Activated CD4-positive, alpha-beta T cell treated with anti-CD3 and anti-CD28 coated beads, Interleukin-2, amount 50 U/mL, for 24 hours (primary cell): ENCODE results near the gene FBRSL1.

Experiments used
- DNase-seq, 2 donors: peaks; one replicate each; pipeline ENCODE4 v3.0.0-alpha.2; 2020; ENCODE audit warnings: low read depth in 1 of 2, low spot score in 1 of 2

FBRSL1 gene

GRCh38 chr12:132483208-132483607 is 6.7 kb upstream of the FBRSL1 start:
- no peak for DNase-seq

GRCh38 chr12:132483612-132484011 is 6.3 kb upstream of the FBRSL1 start:
- no peak for DNase-seq

- DNase-seq = no peak
These were observed 5.6 kb upstream of the FBRSL1 start for GRCh38 chr12:132484183-132484890.

- no peak for DNase-seq
These were observed 5.0 kb upstream of the FBRSL1 start for GRCh38 chr12:132484891-132485441.

- DNase-seq = no peak
These were observed 4.3 kb upstream of the FBRSL1 start for GRCh38 chr12:132485619-132486018.

GRCh38 chr12:132486168-132486567 is 3.8 kb upstream of the FBRSL1 start:
- no peak for DNase-seq

GRCh38 chr12:132486576-132486975 is 3.4 kb upstream of the FBRSL1 start:
- DNase-seq = no peak

- DNase-seq = no peak
These were observed 2.6 kb upstream of the FBRSL1 start for GRCh38 chr12:132487311-132487741.

GRCh38 chr12:132488127-132489077 is 1.5 kb upstream of the FBRSL1 start:
- DNase-seq = no peak

- DNase-seq = peak in 1 of 2 donors; percentile 29
These were observed 811 bp upstream of the FBRSL1 start for GRCh38 chr12:132489078-132489601.

GRCh38 chr12:132490422-132491137 is 629 bp downstream of the FBRSL1 start:
- no peak for DNase-seq

- DNase-seq = no peak
These were observed 1.2 kb downstream of the FBRSL1 start for GRCh38 chr12:132491138-132491663.

- DNase-seq = no peak
These were observed 1.9 kb downstream of the FBRSL1 start for GRCh38 chr12:132491761-132492378.

GRCh38 chr12:132492522-132492921 is 2.6 kb downstream of the FBRSL1 start:
- no peak for DNase-seq

GRCh38 chr12:132492951-132493350 is 3.0 kb downstream of the FBRSL1 start:
- DNase-seq = no peak

- DNase-seq = no peak
These were observed 3.7 kb downstream of the FBRSL1 start for GRCh38 chr12:132493482-132494178.

GRCh38 chr12:132494294-132495164 is 4.6 kb downstream of the FBRSL1 start:
- DNase-seq = no peak

- DNase-seq = no peak
These were observed 5.2 kb downstream of the FBRSL1 start for GRCh38 chr12:132495165-132495544.
